HG03025 (cell line): ENCODE data around the gene RNF10.
"Not testable (repeated sequence)": the region's sequence is repeated elsewhere in the genome, so short reads cannot be mapped to it uniquely, and the experiment has no call there.

Experiments
- ATAC-seq: cut with Tn5 transposase; IDR thresholded peaks from one replicate; pipeline ENCODE4 v1.9.1; 2021; ENCODE audit warnings: mild to moderate bottlenecking, moderate library complexity; ENCODE audit not compliant: unreplicated experiment, low FRiP score

RNF10 gene

DNA sequence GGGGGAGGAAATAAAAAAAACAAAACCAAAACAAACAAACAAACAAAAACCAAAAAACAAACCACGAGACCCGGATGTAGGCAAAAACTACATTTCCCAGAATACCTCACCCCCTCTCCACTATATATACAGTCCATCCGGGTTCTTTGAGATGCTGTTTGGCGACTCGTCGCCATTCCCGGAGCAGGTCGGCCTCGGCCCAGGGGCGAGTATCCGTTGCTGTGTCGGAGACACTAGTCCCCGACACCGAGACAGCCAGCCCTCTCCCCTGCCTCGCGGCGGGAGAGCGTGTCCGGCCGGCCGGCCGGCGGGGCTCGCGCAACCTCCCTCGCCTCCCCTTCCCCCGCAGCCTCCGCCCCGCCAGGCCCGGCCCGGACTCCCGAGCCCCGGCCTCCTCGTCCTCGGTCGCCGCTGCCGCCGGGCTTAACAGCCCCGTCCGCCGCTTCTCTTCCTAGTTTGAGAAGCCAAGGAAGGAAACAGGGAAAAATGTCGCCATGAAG is at the start of gene RNF10:
Gene RNF10 (plus strand): TSS at position 154 of the 500 bp plus-strand sequence. CDS start 456 bp downstream, outside the sequence.
- no peak for ATAC-seq

DNA sequence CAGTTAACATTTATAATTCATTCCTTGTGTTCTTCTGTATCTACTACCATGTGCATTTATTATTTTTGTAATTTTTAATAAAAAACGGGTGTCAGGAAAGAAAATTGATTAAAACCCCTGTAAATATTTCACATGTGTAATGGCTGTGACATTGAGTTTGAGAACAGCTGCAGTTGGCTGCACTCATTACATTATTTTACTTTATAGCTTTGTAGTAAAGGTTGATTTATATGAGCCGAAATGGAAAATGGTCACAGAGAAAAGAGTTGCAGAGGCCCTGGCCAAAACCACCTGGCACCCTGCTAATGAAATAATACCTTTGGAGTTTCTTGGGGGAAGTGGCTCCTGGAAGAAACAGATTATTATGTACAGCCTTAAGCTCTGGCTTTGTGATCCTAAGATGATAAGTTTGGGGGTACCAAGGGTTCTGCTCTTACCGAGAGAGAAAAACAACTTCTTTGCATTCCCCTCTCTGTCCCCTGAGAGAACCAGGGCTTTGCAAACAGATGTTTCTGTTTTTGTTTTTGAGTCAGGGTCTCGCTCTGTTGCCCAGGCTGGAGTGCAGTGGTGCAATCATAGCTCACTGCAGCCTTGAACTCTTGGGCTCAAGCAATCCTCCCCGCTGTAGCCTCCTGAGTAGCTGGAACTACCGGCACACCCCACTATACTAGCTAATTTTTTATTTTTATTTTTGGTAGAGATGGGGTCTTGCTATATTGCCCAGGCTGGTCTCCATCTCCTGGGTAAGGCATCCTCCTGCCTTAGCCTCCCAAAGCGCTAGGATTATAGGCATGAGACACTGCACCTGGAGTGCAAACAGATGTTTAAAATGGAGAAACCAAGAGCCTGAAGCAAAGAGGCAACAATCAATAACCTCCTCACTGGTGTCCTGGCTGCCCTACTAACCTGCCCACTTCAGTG is 47.9 kb upstream of the RNF10 start:
- no peak for ATAC-seq

DNA sequence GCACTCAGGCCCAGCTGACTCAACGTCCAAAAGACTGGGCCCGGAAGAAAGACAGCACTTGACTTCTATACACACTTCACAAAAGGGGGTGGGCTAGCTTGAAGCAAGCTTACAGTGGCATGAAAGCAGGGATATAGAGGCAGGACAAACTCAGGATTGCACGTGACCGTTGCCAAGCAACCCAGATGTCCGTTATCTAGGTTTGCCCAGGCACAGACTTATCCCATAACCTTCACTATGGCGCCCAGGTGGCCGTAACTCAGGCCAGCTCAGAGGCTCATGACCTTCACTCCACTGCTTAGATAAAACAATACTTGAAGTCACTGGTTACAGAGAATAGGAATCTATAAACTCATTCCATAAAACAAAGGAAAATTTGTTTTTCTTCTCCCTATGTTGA is 46.6 kb upstream of the RNF10 start:
- ATAC-seq = not testable (repeated sequence)

DNA sequence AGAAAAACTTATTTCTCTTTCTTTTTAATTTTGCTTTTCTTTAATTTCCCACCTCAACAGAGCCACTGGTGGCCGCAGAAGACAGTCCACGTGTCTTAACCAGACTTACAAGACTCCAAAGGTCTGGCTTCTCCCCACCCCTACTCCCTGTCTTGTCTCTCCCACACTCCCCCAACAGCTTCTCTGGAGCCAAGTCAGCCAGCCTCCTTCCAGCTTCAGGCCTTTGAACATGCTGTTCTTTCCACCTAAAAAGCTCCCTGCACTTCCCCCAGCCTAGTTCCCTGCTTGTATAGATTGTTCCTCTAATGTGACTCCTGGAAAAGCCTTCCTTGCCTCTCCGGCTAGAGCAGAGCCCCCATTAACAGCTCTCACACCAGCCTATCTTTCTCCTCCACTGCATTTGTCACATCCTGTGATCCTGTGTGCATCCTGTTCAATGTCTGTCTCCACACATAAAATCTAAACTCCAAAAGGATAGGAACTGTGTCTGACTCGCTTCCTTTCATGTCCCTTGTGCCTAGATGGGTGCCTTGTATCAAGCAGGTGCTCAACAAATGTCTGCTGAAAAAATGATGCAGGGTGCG is 46.0 kb upstream of the RNF10 start:
- ATAC-seq = no peak

DNA sequence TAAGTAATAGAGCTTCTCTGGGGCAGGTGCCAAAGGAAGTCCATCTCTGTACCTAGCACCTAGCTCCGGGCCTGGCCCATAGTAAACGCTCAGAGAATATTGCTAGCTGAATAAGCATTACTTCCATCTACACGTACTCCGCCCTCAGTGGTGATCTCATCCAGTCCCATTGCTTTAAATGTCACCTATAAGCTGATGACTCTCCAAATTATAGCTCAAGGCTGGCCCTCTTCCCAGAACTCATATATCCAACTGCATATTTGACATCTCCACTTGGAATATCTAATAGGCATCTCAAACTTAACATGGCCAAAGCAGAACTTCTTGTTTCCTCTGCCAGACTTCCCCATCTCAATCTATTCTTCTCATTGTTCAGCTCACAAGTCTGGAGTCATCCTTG is 45.1 kb upstream of the RNF10 start:
- ATAC-seq = no peak

DNA sequence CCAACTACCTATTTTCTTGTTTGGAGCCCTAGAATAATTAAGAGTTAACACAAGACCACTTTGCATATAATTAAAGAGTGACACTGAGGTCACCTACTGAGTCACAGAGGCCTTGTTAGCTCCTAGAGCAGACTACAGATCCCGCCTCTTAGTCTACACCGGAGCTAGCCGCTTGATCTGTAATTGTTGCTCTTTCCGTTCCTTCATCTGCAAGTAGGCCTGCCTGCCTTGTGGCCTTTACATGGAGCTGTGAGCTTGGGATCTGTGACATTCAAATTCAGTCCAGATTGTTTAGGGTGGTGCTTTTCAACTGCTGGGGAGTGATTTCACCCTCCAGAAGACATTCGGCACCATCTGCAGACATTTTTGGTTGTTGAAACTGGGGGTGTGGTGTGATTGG is 43.8 kb upstream of the RNF10 start:
- ATAC-seq = no peak

DNA sequence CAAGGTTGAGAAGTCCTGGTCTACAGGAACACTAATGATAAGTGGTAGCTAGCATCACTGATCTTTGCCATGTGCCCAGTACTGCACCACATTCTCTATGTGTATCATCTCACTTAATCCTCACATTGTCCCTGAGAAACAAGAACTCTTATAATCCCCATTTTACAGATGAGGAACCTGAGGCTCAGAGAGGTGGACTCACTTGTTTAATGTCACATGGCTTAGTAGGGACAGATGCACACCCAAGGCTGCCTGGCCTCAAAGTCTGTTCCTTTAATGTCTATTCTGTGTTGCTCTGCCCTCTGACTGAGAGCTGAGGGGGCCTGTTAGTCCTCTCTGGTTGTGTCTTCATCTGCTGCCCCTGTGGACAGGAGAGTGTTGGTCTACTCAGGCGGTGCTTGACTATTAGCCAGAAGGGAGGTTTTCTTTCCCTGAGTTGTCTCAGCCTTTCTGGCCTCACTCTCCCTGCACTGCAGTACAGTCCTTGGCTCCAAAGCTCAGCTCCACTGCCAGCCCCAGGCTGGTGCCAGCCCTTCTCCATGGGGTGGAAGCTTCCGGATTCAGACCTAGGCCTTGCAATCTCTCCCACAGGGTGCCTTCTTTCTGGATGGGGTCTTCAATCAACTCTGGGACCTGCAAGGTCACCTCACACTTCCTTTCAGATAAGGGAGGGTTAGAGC is 43.2 kb upstream of the RNF10 start:
- no peak for ATAC-seq

DNA sequence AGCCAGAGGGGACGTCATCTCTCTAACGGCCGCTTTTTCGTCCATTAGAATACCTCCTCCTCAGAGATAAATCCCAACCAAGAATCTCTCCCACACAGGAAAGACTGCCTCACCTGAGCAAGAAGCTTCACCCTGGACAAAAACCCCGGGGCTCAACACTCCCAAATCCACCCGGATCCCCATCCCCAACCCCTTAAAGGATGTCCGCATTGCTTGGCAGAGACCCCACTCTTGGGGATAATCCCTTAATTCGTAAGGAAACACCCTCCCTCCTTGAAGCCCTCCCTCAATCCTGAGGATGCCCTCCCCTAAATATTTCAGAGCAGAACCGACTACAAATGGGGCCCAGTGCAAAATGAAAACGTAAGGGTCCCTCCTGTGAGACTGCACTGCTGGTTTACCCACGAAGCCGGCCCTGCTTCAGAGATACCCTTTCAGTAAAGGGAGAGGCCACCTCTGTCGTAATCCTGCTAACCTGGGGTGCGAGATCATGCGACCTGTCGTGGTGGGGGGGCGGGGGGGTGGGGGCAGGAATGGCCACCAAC is 38.9 kb upstream of the RNF10 start:
- no peak for ATAC-seq

DNA sequence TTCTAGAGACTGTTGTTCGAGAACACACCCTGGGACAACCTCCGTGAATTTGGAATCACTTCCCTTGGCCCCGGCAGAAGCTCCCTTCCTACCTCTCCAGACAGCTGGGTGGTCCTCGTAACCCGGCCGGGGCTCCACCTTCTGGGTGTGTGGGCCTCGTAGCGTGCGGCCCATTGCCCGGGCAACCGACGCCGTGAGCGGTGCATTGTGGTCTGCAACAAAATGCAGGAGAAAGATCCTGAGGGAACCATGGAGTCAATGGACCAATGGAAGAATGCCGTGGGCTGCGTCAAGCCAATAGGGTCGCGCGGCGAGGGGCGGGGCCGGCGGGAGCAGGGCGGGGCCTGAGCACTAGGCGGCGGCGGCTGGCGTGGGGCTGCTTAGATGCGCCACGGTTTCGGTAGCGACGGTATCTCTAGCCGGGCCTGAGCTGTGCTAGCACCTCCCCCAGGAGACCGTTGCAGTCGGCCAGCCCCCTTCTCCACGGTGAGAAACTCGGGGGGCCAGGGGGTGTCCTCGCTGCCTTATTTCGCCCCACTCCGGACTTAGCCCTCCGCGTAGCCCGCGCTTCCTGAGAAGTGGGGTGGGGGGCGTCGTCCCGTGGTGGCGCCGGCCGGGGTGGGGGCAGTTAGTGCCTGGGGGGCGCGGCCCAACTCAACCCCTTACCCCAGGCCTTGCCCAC is 38.3 kb upstream of the RNF10 start, which contains the start of gene DYNLL1:
Gene DYNLL1 (plus strand): TSS at position 383 of the 682 bp plus-strand sequence. CDS start 309 bp downstream, outside the sequence.
- ATAC-seq = peak; percentile 89

DNA sequence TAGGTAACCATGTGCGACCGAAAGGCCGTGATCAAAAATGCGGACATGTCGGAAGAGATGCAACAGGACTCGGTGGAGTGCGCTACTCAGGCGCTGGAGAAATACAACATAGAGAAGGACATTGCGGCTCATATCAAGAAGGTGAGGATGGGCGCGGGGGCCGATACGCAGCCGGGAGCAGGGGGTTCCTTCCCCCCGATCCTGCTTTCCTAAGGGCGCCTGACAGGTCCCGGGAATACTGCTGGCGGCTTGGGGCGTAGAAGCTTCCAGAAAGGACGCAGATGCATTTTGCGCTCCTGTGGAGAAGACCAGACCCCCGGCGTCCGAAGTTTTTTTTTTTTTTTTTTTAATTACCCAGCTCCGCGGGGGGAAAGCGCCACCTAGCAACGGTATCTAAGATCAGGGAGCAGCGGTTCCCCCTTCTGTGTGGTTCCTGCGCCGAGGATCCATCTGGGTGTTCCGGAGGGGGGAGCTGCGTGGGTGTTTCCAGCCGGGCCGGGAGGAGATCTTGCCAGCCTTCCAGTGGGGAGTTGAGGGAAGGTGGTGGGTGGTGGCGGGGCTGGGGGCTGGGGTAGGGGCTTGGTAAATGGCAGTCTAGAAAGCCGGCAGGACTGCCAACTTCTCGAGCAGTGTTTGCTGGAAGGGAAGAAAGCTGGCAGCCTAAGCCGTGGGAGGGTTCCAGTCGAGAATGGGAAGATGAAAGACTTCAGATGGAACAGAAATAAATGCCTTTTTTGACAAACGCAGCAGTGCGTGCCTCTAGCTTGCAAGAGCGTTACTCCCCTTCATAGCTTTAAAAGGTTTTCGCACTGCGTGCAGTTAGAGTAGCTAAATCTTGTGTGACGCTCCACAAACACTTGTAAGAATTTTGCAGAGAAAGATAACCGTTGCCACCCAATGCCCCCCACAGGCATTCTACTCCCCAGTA is 37.5 kb upstream of the RNF10 start:
- ATAC-seq = peak; percentile 18

DNA sequence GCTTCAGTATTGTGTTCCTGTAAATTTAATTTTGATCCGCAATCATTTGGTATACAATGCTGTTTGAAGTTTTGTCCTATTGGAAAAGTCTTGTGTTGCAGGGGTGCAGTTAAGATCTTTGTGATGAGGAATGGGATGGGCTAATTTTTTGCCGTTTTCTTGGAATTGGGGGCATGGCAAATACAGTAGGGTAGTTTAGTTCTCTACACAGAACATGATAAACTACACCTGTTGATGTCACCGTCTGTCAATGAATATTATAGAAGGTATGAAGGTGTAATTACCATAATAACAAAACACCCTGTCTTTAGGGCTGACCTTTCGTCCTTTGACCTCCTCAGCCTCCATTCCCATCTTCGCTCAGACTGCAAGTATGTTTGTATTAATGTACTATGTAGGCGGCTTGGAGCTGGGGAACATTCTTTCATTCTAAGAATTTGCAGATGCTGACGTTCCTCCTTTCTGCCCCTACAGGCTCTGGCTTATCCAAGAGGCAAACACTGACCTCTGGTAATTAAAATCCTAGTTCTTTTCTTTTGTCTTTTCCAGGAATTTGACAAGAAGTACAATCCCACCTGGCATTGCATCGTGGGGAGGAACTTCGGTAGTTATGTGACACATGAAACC is 36.5 kb upstream of the RNF10 start:
- ATAC-seq = no peak

DNA sequence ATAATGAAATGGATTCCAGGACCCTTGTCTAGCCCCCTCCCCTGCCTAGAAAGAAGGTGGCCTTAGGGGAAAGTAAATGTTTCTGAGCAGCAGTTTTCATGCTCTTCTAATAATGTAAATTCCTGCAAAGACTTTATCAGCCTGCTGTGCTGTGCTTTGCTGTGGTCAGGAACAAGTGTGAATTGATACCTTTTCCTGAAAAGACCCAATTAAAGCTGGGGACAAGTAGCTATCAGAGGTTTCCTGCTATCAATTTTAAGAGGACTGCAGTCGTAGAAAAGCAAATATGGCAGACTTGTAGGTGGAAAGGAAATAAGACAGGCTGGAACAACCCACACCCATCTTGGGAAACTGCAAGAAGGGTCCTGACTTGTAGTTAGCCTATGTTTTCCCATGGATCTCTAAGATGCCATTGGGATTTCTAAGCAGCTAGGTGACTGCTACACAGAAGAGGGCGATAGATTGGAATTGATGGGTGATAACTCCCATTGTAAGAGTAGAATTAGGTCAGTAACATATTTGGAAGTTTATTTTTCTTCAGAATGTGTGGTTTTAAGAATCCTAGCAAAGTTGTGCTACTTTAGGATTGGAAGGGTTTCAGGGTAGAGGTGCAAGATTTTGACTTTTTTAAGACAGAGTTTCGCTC is 35.2 kb upstream of the RNF10 start:
- no peak for ATAC-seq

DNA sequence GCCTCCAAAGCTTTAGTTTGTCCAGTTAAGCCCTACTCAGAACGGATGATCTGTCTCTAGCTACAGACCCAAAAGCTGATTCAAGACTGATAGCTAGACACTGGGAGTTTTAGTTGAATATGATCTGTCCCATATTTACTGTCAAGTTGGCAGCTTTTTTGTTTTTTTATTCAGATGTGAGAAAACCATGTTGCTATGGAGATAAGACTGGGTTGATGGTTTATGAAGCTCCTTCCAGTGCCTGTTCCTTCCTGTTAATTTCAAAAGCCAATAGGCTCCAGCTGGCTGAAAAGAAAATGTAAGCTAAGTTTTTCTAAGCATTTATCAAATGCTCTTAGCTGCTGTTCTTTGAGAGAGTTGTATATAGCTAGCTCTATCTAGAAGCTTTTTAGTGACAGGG is 33.6 kb upstream of the RNF10 start:
- no peak for ATAC-seq

DNA sequence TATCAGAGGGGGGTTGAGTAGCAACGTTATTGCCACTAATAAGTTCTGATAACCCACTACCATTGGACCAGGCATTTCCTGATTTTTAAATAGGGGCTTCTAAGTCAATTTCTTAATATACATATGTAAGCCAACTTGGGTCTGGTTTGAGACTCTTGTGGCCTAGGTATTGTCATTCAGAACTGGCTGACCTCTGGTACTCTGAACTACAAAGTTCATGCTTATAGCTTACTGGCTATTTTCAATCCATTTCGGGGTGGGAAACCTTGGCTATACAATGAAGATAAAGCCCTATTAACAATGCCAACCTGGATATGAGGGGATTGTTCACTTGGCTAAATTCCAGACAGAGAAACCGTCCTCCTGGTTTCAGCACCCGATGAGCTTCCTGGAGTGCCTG is 29.6 kb upstream of the RNF10 start:
- ATAC-seq = no peak

DNA sequence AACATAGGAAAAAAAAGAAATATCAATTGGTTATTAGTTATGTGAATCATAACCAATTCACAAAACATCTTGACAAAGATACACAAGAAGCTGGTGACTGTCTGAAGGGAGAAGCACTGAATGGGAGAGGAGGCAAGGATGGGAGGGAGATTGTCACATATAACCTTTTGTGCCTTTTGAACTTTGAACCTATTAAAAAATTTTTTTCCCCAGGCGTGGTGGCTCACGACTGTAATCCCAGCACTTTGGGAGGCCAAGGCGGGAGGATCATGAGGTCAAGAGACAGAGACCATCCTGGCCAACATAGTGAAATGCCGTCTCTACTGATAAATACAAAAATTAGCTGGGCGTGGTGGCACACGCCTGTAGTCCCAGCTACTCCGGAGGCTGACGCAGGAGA is 25.6 kb upstream of the RNF10 start:
- ATAC-seq = no peak

DNA sequence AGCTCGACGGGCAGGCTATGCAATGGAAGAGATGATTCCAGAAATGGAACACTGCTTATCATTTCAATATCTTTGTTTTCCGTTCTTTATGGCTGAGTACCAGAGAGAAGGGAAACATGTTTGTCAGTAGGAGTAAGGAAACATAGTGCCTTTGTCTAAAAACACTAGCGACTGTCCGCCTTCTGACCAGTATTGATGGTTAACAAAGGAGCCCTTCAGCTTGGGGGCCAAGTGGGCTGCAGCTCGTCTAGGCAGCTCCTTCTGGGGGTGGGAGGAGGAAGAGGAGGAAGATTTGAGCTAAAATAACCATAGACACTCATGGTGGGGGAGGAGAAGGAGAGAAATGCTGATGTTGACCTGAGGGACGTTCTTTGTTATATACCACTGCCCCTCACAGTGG is 20.2 kb upstream of the RNF10 start:
- ATAC-seq = no peak

DNA sequence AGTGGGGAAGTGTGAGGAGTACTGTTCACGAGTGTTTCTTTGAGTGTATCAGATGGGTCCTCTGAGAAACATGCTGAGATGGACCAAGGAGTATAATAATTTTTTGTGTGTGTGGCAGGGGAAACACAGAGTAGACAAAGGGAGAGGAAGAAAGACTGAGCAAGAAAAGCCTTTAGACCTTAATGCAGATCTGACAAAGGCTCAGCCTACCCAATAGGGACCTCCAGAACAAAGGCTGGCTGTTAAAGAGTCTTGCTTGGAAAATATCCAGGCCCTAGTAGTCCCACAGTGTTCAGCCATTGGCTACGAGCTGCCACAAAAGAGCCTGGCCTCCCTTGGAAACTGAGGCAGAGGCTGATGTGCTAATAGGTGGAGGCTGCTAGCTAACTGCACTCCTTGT is 18.7 kb upstream of the RNF10 start:
- no peak for ATAC-seq

DNA sequence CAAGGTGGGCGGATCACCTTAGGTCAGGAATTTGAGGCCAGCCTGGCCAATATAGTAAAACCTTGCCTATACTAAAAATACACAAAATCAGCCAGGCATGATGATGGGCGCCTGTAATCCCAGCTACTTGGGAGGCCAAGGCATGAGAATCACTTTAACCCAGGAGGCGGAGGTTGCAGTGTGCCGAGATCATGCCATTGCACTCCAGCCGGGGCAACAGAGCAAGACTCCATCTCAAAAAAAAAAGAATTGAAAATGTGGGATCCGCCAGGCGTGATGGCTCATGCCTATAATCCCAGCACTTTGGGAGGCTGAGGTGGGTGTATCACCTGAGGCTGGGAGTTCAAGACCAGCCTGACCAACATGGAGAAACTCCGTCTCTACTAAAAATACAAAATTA is 14.8 kb upstream of the RNF10 start:
- ATAC-seq = not testable (repeated sequence)
